Mesothelial cell of epicardium (in vitro differentiated cells): ENCODE data around the gene IL1F10. TPM values are rescaled to one million over a fixed set of nuclear protein-coding genes. Genes with fewer than 3 reads are reported as not detected.

ENCODE experiments used
- DNase-seq, 2 experiments: peaks; one replicate each; pipeline ENCODE4 v3.0.0; 2021; ENCODE audit warnings: low spot score in 2 of 2; ENCODE audit not compliant: unreplicated experiment in 2 of 2
- H3K27ac Mint-ChIP-seq: 2 replicates; pipeline ENCODE4 v1.8.0; 2021; ENCODE audit warnings: mixed read lengths
- H3K27me3 Mint-ChIP-seq: 2 replicates; pipeline ENCODE4 v1.8.0; 2021; ENCODE audit warnings: low read depth, mixed read lengths
- H3K36me3 Mint-ChIP-seq: 2 replicates; pipeline ENCODE4 v1.8.0; 2021; ENCODE audit warnings: mixed read lengths
- H3K4me1 Mint-ChIP-seq: 2 replicates; pipeline ENCODE4 v1.8.0; 2021; ENCODE audit warnings: mixed read lengths
- H3K4me3 Mint-ChIP-seq: 2 replicates; pipeline ENCODE4 v1.8.0; 2021; ENCODE audit warnings: mild to moderate bottlenecking, moderate library complexity, mixed read lengths
- H3K9me3 Mint-ChIP-seq: 2 replicates; pipeline ENCODE4 v1.8.0; 2021; ENCODE audit warnings: mixed read lengths
- CTCF ChIP-seq: fragments of 200-600 bp; sonication (generic); IDR thresholded peaks from one replicate; pipeline ENCODE4 v1.5.0; 2021; ENCODE audit warnings: antibody characterized with exemption; ENCODE audit not compliant: unreplicated experiment
- total RNA-seq: library from RNA; stranded (reverse); gene quantifications from 3 replicates; pipeline ENCODE4 v1.2.1, GENCODE V29; 2021

Gene IL1F10
- total RNA-seq, 1 donor from 2014 or later: not detected

GRCh38 chr2:113070606-113070975, 2.8 kb downstream of the IL1F10 start:
- TF ChIP-seq CTCF: no peak
- Mint-ChIP-seq H3K27me3 (peaks cover 14% of the 10 kb centered on the region), H3K27ac (no peak overlapping the region)

GRCh38 chr2:113072584-113072983, 4.8 kb downstream of the IL1F10 start:
- Mint-ChIP-seq H3K4me3 (no peak overlapping the region), H3K27ac (no peak overlapping the region), H3K9me3 (peaks cover 5% of the 10 kb centered on the region), H3K4me1 (peaks cover 12% of the 10 kb centered on the region), H3K36me3 (no peaks in the 10 kb centered on the region), H3K27me3 (peaks cover 30% of the 10 kb centered on the region)
- DNase-seq: no peak
- TF ChIP-seq CTCF: no peak

More at GRCh38 chr2:113070606-113070975, 2.8 kb downstream of the IL1F10 start:
- Mint-ChIP-seq H3K4me1 (peaks cover 12% of the 10 kb centered on the region), H3K36me3 (no peaks in the 10 kb centered on the region), H3K4me3 (no peak overlapping the region), H3K9me3 (peaks cover 14% of the 10 kb centered on the region)
- no peak for DNase-seq

GRCh38 chr2:113073325-113073834, 5.6 kb downstream of the IL1F10 start:
- Mint-ChIP-seq H3K4me1 (peaks cover 12% of the 10 kb centered on the region), H3K9me3 (no peaks in the 10 kb centered on the region), H3K36me3 (no peaks in the 10 kb centered on the region), H3K27ac (no peak overlapping the region), H3K4me3 (no peak overlapping the region), H3K27me3 (peaks cover 34% of the 10 kb centered on the region)
- no peak for TF ChIP-seq CTCF
- DNase-seq: no peak

GRCh38 chr2:113075030-113075429, 7.3 kb downstream of the IL1F10 start:
- TF ChIP-seq CTCF: no peak
- H3K36me3 Mint-ChIP-seq: no peaks in the 10 kb centered on the region
- H3K9me3 Mint-ChIP-seq: no peaks in the 10 kb centered on the region
- no peaks in the 10 kb centered on the region for H3K4me1 Mint-ChIP-seq
- H3K27ac Mint-ChIP-seq: no peak overlapping the region
- no peak for DNase-seq
- peaks cover 47% of the 10 kb centered on the region for H3K27me3 Mint-ChIP-seq
- no peak overlapping the region for H3K4me3 Mint-ChIP-seq

- H3K4me1 Mint-ChIP-seq: no peaks in the 10 kb centered on the region
- peaks cover 51% of the 10 kb centered on the region for H3K27me3 Mint-ChIP-seq
- no peaks in the 10 kb centered on the region for H3K36me3 Mint-ChIP-seq
- no peaks in the 10 kb centered on the region for H3K9me3 Mint-ChIP-seq
- TF ChIP-seq CTCF: no peak
- no peak overlapping the region for H3K27ac Mint-ChIP-seq
- H3K4me3 Mint-ChIP-seq: no peak overlapping the region
- no peak for DNase-seq
Measured at GRCh38 chr2:113075600-113075999, 7.8 kb downstream of the IL1F10 start.
